ENCODE measurements around the gene ING4.

ING4 gene

GRCh38 chr12:6606331-6607131 is 56.4 kb downstream of the ING4 start:
- ATAC-seq (ENCODE audit: low read depth), result peak; percentile 28

GRCh38 chr12:6605421-6606330 is 57.2 kb downstream of the ING4 start:
- TF ChIP-seq CTCF (IDR thresholded peaks at IDR 0.05; ENCODE audit: poor library complexity, severe bottlenecking), result no peak
- ATAC-seq (ENCODE audit: low read depth) (peak; percentile 32), DNase-seq (ENCODE audit: low spot score) (no peak)
- Histone ChIP-seq H3K27ac (ENCODE audit: poor library complexity, severe bottlenecking) (peak overlapping the region; percentile 79), H3K4me3 (ENCODE audit: severe bottlenecking) (peak overlapping the region; percentile 63), H3K9me3 (ENCODE audit: severe bottlenecking) (no peaks in the 10 kb centered on the region), H3K36me3 (ENCODE audit: low read depth) (peaks cover 52% of the 10 kb centered on the region), H3K4me1 (ENCODE audit: insufficient read depth, poor library complexity, severe bottlenecking) (peaks cover 30% of the 10 kb centered on the region), H3K27me3 (ENCODE audit: insufficient read depth, poor library complexity, severe bottlenecking) (no peaks in the 10 kb centered on the region)

More at GRCh38 chr12:6606331-6607131, 56.4 kb downstream of the ING4 start:
- TF ChIP-seq CTCF (IDR thresholded peaks at IDR 0.05; ENCODE audit: poor library complexity, severe bottlenecking), result no peak
- no peaks in the 10 kb centered on the region for H3K27me3 ChIP-seq (ENCODE audit: insufficient read depth, poor library complexity, severe bottlenecking)
- peak overlapping the region; percentile 63 for H3K4me3 ChIP-seq (ENCODE audit: severe bottlenecking)
- no peak for DNase-seq (ENCODE audit: low spot score)
- peak overlapping the region; percentile 79 for H3K27ac ChIP-seq (ENCODE audit: poor library complexity, severe bottlenecking)
- peaks cover 43% of the 10 kb centered on the region for H3K36me3 ChIP-seq (ENCODE audit: low read depth)
- no peaks in the 10 kb centered on the region for H3K9me3 ChIP-seq (ENCODE audit: severe bottlenecking)
- peaks cover 30% of the 10 kb centered on the region for H3K4me1 ChIP-seq (ENCODE audit: insufficient read depth, poor library complexity, severe bottlenecking)

GRCh38 chr12:6604259-6605029 is 58.5 kb downstream of the ING4 start:
- no peak for DNase-seq (ENCODE audit: low spot score)
- peaks cover 64% of the 10 kb centered on the region for H3K36me3 ChIP-seq (ENCODE audit: low read depth)

GRCh38 chr12:6603095-6603567 is 59.8 kb downstream of the ING4 start:
- DNase-seq (ENCODE audit: low spot score) (no peak), ATAC-seq (ENCODE audit: low read depth) (no peak)
- TF ChIP-seq CTCF (IDR thresholded peaks at IDR 0.05; ENCODE audit: poor library complexity, severe bottlenecking), result no peak
- no peaks in the 10 kb centered on the region for H3K27me3 ChIP-seq (ENCODE audit: insufficient read depth, poor library complexity, severe bottlenecking)
- peak overlapping the region; percentile 35 for H3K27ac ChIP-seq (ENCODE audit: poor library complexity, severe bottlenecking)
- H3K4me3 ChIP-seq (ENCODE audit: severe bottlenecking), result no peak overlapping the region
- H3K36me3 ChIP-seq (ENCODE audit: low read depth), result peaks cover 77% of the 10 kb centered on the region
- peaks cover 25% of the 10 kb centered on the region for H3K4me1 ChIP-seq (ENCODE audit: insufficient read depth, poor library complexity, severe bottlenecking)
- H3K9me3 ChIP-seq (ENCODE audit: severe bottlenecking), result no peaks in the 10 kb centered on the region

More at GRCh38 chr12:6604259-6605029, 58.5 kb downstream of the ING4 start:
- TF ChIP-seq CTCF (IDR thresholded peaks at IDR 0.05; ENCODE audit: poor library complexity, severe bottlenecking), result no peak
- H3K4me1 ChIP-seq (ENCODE audit: insufficient read depth, poor library complexity, severe bottlenecking), result peaks cover 30% of the 10 kb centered on the region
- H3K27ac ChIP-seq (ENCODE audit: poor library complexity, severe bottlenecking), result no peak overlapping the region
- no peaks in the 10 kb centered on the region for H3K27me3 ChIP-seq (ENCODE audit: insufficient read depth, poor library complexity, severe bottlenecking)
- no peak overlapping the region for H3K4me3 ChIP-seq (ENCODE audit: severe bottlenecking)
- ATAC-seq (ENCODE audit: low read depth), result no peak
- H3K9me3 ChIP-seq (ENCODE audit: severe bottlenecking), result no peaks in the 10 kb centered on the region

Data from RWPE2 (cell line).